Fibroblast of villous mesenchyme (primary cell): ENCODE results near the gene SLC7A6OS. TPM values are rescaled to one million over a fixed set of nuclear protein-coding genes. Genes with fewer than 3 reads are reported as not detected.

Source experiments
- DNase-seq: peaks from one replicate; pipeline ENCODE4 v3.0.0-alpha.2; 2010; ENCODE audit warnings: low read depth
- H3K4me3 ChIP-seq: 2 replicates; pipeline ENCODE4 v1.5.1; 2011; ENCODE audit warnings: low read depth, mild to moderate bottlenecking, low read length
- CTCF ChIP-seq: IDR thresholded peaks from 2 replicates; pipeline ENCODE4 v1.5.1; 2012; ENCODE audit warnings: low read depth, mild to moderate bottlenecking, low read length; ENCODE audit not compliant: insufficient read depth
- total RNA-seq: library from RNA; depleted of rRNA; stranded (reverse); fragments of >200 nt; gene quantifications from 2 replicates; pipeline ENCODE4 v1.2.3, GENCODE V29; 2012

SLC7A6OS gene
- total RNA-seq, 1 donor, result 16.8 TPM

GRCh38 chr16:68257906-68258800, 52.6 kb downstream of the SLC7A6OS start:
- no peak for TF ChIP-seq CTCF
- peak; percentile 83 for DNase-seq
- H3K4me3 ChIP-seq, result no peak overlapping the region

GRCh38 chr16:68257251-68257905, 53.4 kb downstream of the SLC7A6OS start:
- no peak for TF ChIP-seq CTCF
- DNase-seq, result peak; percentile 54
- H3K4me3 ChIP-seq, result no peak overlapping the region

- H3K4me3 ChIP-seq, result no peak overlapping the region
- DNase-seq, result no peak
- no peak for TF ChIP-seq CTCF
Observed at GRCh38 chr16:68255712-68256111, 55.0 kb downstream of the SLC7A6OS start.

DNA sequence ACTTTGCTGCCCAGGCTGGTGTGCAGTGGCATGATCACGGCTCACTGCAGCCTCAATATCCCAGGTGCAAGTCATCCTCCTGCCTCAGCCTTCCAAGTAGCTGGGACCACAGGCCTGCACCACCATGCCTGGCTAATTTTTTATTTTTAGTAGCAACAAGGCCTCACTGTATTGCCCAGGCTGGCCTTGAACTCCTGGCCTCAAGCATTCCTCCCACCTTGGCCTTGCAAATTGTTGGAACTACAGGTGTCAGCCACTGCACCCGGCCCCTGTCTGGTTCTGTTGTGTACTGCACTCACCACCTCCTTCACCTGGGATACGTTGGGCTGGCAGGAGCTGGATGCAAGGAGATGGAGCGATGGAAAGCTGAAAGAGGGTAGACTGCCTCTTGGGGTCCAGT, 57.0 kb downstream of the SLC7A6OS start:
- TF ChIP-seq CTCF, result no peak
- no peak for DNase-seq
- H3K4me3 ChIP-seq, result no peak overlapping the region

GRCh38 chr16:68252383-68252782, 58.4 kb downstream of the SLC7A6OS start:
- DNase-seq, result no peak
- TF ChIP-seq CTCF, result no peak
- no peak overlapping the region for H3K4me3 ChIP-seq

DNA sequence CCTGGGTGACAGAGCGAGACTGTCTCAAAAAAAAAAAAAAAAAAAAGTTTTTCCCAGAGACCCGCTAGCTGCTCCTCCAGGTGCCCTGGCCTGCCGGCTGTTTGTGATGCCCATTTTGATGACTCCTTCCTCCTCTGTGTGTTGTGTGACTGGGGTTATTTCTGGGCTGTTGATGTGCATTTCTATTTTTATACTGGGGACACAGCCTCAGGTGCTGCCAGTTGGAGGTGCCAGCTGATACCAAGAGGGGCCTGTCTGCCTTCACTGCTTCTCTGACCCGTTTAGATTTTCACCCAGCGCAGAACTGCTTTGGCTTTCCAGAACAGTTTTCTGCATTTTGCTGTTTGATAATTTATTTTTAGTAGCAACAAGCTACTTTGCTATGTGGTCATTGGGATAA, 58.9 kb downstream of the SLC7A6OS start:
- no peak for DNase-seq
- TF ChIP-seq CTCF, result no peak
- H3K4me3 ChIP-seq, result no peak overlapping the region
